GM21737 (cell line): ENCODE data around the gene CCKAR.

Source experiments
- ATAC-seq: cut with Tn5 transposase; IDR thresholded peaks from one replicate; pipeline ENCODE4 v1.9.1; 2021; ENCODE audit warnings: mild to moderate bottlenecking, moderate library complexity; ENCODE audit not compliant: unreplicated experiment

The CCKAR gene

GRCh38 chr4:26462874-26463273, 27.4 kb downstream of the CCKAR start:
- no peak for ATAC-seq

DNA sequence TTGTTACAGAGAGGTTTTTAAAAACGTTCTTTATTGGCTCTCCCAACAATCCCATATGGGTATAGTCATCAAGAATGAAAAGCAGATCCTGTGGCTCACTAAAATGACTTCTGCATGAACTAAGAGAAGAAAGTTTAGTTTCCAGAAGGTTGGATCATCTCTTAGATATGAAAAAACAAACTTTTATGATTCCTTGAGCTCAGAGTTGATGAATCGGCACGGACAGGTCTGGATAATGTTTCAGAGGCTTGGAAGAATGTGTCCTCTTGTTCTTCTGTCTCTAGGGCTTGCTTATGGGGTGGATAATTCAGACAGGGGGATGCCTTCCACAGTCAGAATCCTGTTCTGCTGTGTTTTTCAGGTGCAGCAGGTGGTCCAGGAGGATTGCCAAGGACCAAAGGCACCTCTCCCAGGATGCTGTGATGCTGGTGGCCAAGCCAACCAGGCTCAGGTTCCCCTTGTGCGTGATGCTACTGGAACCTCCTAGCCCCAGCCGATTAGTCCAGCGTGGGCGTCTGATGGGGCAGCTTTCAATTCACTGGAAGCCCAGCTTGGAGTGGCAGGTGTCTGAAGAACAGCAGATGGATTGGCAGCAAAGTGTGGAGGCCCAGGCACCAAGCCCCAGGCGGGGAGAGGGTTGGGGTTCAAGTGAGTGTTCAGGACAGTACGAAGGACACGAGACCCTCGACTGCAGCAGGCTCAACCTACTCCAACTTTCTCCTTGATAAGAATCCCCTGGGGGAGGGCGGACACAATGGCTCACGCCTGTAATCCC, 30.3 kb downstream of the CCKAR start:
- ATAC-seq: no peak

DNA sequence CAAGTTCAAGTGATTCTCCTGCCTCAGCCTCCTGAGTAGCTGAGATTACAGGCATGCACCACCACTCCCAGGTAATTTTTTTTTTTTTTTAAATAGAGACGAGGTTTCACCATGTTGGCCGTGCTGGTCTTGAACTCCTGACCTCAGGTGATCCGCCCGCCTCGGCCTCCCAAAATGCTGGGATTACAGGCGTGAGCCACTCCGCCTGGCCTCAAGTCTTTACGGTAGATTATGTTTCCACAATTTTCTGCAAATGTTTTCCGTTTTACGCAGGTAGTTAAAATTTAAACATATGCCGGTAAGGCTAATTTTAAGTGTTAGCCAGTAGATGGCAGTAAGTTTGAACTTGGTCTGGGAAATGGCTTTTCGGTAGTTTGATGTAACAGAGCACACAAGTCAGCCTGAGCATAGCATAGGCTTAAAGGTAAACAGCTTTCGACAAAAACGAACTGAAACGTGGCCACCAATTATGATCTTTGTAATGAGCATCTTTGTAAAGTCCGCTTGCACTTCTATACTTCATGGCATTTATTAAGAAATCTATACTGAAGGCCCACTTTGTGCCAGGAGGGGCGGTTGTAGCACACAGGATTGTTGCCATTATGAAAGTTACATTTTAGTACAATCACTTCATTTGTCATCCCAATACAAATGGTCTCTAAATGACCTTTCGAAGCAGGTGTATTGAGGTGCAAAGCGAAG, 31.1 kb downstream of the CCKAR start:
- ATAC-seq: no peak

DNA sequence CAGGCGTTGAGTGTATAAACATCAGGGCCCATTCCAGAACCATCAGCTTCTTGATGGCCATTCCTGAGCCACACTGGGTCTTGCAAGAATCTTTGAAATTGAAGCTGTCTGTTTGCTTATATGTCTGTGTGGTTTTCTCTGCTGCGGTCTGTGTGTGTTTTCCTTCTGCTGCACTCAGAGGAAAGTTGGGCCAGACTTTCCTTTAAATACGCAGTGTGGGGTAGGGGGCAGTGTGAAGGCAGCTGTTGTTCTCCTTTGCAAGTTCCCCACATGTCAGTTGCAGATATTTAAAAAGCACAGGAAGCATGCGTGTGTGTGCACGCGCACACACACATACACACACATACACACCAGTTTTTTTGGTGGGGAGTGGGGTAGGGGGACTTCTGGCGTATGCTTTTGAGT, 32.1 kb downstream of the CCKAR start:
- no peak for ATAC-seq

GRCh38 chr4:26457412-26457811, 32.9 kb downstream of the CCKAR start:
- no peak for ATAC-seq

GRCh38 chr4:26455571-26455970, 34.7 kb downstream of the CCKAR start:
- ATAC-seq: no peak

- no peak for ATAC-seq
Observed at GRCh38 chr4:26454961-26455360, 35.3 kb downstream of the CCKAR start.

DNA sequence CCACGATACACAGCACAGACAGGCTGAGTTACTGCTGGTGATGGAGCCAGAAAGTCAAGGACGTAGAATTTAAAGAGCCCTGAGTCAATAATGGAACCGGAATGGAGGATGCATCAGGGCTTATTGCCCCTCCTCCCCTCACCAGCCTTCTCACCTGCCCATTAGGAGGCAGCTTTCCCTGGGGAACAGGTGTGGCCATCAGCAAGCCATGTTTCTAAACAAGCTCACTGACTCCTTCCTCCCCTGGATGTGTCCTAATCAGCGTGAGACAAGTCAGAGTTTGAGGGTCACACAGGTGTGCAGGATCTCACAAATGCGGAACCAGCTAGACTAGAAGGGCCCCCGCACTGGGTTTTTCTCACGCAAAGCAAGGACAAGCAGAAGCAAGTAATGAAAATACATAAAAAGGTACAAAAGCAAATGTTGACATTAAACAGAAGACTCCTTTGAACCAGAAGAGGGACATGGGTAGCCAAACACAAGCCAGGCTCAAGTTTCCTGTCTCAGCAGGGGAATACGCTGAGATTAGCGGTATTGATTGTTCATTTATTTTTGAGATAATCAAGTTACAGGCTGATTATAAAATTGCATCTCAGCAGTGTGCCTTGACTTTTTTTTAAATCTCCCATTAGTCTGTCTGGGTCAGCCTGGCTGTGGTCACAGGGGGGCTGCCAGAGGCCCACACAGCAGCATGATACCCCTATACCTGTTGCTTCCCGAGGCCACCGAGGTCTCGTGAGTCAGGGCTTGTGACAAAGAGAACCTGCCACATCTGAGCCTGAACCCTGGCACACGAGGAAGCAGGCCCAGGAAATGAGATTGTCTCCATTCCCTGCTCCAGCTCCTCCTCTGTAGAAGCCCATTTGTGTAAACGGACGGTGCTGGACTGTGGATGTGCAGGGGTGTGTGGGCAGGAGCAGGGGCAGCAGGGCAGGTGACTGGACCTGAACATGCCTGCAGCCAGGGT, 37.4 kb downstream of the CCKAR start:
- no peak for ATAC-seq

GRCh38 chr4:26451597-26451996, 38.7 kb downstream of the CCKAR start:
- ATAC-seq: no peak

DNA sequence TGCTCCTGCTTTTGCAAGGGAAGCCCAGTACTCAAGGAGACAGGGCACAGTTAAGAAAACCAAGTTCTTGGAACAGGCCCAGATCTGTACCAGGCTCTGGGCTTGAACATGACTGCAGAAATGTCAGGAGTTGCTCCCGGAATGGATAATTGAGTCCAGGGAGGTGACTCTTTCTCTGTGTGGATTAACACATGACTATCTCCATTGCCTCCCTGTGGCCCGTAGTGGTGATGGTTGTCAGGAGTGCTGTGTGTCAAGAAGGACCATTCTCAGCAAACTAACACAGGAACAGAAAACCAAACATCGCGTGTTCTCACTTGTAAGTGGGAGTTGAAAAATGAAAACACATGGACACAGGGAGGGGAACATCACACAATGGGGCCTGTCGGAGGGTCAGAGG, 39.9 kb downstream of the CCKAR start:
- ATAC-seq: no peak

- ATAC-seq: no peak
Observed at GRCh38 chr4:26447378-26447777, 42.9 kb downstream of the CCKAR start.

GRCh38 chr4:26441771-26442170, 48.5 kb downstream of the CCKAR start:
- ATAC-seq: no peak

GRCh38 chr4:26441102-26441501, 49.2 kb downstream of the CCKAR start:
- ATAC-seq: no peak

DNA sequence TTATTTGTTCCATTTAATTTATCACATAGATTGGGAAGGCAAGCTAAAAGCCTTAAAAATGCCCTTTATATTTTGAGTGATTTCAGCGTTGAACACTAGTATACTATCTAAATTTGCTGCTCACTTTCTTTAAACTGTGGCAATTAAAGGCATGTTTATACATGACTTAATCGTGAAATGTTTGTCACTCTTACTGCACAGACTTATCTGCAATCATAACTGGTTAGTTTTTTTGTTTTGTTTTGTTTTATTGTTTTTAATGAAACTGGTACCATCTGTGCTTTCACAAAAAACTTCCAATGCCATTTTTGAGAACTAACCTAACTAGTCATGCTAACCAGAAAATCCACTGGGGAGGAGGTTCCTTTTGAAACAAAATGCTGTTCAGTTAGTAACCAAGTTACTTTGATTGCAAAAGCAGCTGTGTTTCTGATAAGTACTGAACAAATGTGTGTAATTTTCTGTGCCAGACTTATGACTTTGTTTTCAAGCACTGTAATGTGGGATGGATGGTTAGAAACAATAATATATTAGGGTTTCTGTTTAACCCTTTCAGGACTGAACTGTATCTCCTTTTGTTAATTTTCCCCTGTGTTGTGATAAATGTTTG, 56.1 kb downstream of the CCKAR start:
- no peak for ATAC-seq

GRCh38 chr4:26433556-26433955, 56.7 kb downstream of the CCKAR start:
- no peak for ATAC-seq

- no peak for ATAC-seq
Observed at GRCh38 chr4:26432419-26432818, 57.9 kb downstream of the CCKAR start.

GRCh38 chr4:26431461-26432180, 58.7 kb downstream of the CCKAR start:
- no peak for ATAC-seq
